OCI-LY1 (cell line): ENCODE results near the gene MAGI2.
"Not testable (repeated sequence)": the region's sequence is repeated elsewhere in the genome, so short reads cannot be mapped to it uniquely, and the experiment has no call there.

ENCODE experiments used
- H2AFZ ChIP-seq: fragments of 200-600 bp; sonication (generic), shearing (Covaris generic); 2 replicates; pipeline ENCODE4 v1.6.0; 2014; ENCODE audit warnings: antibody characterized with exemption, mild to moderate bottlenecking, low read length
- H3F3A ChIP-seq: fragments of 200-600 bp; sonication (generic), shearing (Covaris generic); 2 replicates; pipeline ENCODE4 v1.6.0; 2014; ENCODE audit warnings: mild to moderate bottlenecking, antibody characterized with exemption, low read length, moderate library complexity; ENCODE audit not compliant: insufficient read depth
- H3K27ac ChIP-seq: fragments of 200-600 bp; sonication (generic); 2 replicates; pipeline ENCODE4 v1.5.1; 2014; ENCODE audit warnings: low read length, mixed run types, mild to moderate bottlenecking, low read depth; ENCODE audit not compliant: poor library complexity, severe bottlenecking
- H3K27me3 ChIP-seq: fragments of 200-600 bp; sonication (generic); 2 replicates; pipeline ENCODE4 v1.6.0; 2014; ENCODE audit warnings: antibody characterized with exemption, mild to moderate bottlenecking, low read length, moderate library complexity; ENCODE audit not compliant: insufficient read depth
- H3K36me3 ChIP-seq: fragments of 200-600 bp; sonication (generic); 2 replicates; pipeline ENCODE4 v1.6.1; 2014; ENCODE audit warnings: mild to moderate bottlenecking, antibody characterized with exemption, low read length, moderate library complexity, mixed read lengths; ENCODE audit not compliant: insufficient read depth
- H3K4me1 ChIP-seq: fragments of 200-600 bp; sonication (generic); 2 replicates; pipeline ENCODE4 v1.5.1; 2014; ENCODE audit warnings: mild to moderate bottlenecking, low read length, moderate library complexity; ENCODE audit not compliant: insufficient read depth, severe bottlenecking
- H3K4me2 ChIP-seq: fragments of 200-600 bp; sonication (generic), shearing (Covaris generic); 2 replicates; pipeline ENCODE4 v1.6.1; 2014; ENCODE audit warnings: low read length
- H3K4me3 ChIP-seq: fragments of 200-600 bp; sonication (generic); 2 replicates; pipeline ENCODE4 v1.5.1; 2014; ENCODE audit warnings: low read length, low read depth, mild to moderate bottlenecking, mixed read lengths; ENCODE audit not compliant: poor library complexity, severe bottlenecking
- H3K79me2 ChIP-seq: fragments of 200-600 bp; shearing (Covaris generic); 2 replicates; pipeline ENCODE4 v1.6.1; 2016; ENCODE audit warnings: mixed run types, low read length, mixed read lengths; ENCODE audit not compliant: insufficient read depth
- H3K9ac ChIP-seq: fragments of 200-600 bp; sonication (generic), shearing (Covaris generic); 2 replicates; pipeline ENCODE4 v1.6.1; 2014; ENCODE audit warnings: mild to moderate bottlenecking, low read length, mixed read lengths
- H3K9me2 ChIP-seq: fragments of 200-600 bp; sonication (generic), shearing (Covaris generic); 2 replicates; pipeline ENCODE4 v1.6.1; 2014; ENCODE audit warnings: low read depth, mild to moderate bottlenecking, low read length, mixed read lengths
- H3K9me3 ChIP-seq: fragments of 200-600 bp; shearing (Covaris generic); 2 replicates; pipeline ENCODE4 v1.6.1; 2014; ENCODE audit warnings: low read length, mixed read lengths
- H4K20me1 ChIP-seq: fragments of 200-600 bp; sonication (generic), shearing (Covaris generic); 2 replicates; pipeline ENCODE4 v1.6.0; 2016; ENCODE audit warnings: mild to moderate bottlenecking, low read length; ENCODE audit not compliant: insufficient read depth
- EZH2 ChIP-seq: fragments of 200-600 bp; sonication (generic), shearing (Covaris generic); IDR thresholded peaks from 2 replicates; pipeline ENCODE4 v1.8.0; 2017; ENCODE audit warnings: borderline replicate concordance, mixed run types, mild to moderate bottlenecking, antibody characterized with exemption, low read length, moderate library complexity, mixed read lengths
- TF ChIP-seq, protein P1 (sequence below): fragments of 200-600 bp; sonication (generic), shearing (Covaris generic); IDR thresholded peaks from 2 replicates; pipeline ENCODE4 v1.5.1; 2017; ENCODE audit warnings: mild to moderate bottlenecking, antibody characterized with exemption, low read length, moderate library complexity, mixed read lengths

The MAGI2 gene

GRCh38 chr7:78002021-78002420 is 1451.4 kb downstream of the MAGI2 start:
- no peaks in the 10 kb centered on the region for H3F3A ChIP-seq
- no peak overlapping the region for H3K4me2 ChIP-seq
- no peaks in the 10 kb centered on the region for H4K20me1 ChIP-seq
- no peaks in the 10 kb centered on the region for H3K79me2 ChIP-seq
- H3K9ac ChIP-seq, result no peak overlapping the region
- H3K4me3 ChIP-seq, result no peak overlapping the region
- H2AFZ ChIP-seq, result no peak overlapping the region
- H3K27me3 ChIP-seq, result no peaks in the 10 kb centered on the region
- H3K9me3 ChIP-seq, result no peaks in the 10 kb centered on the region
- no peaks in the 10 kb centered on the region for H3K4me1 ChIP-seq
- no peaks in the 10 kb centered on the region for H3K9me2 ChIP-seq
- no peak overlapping the region for H3K27ac ChIP-seq
- H3K36me3 ChIP-seq, result no peaks in the 10 kb centered on the region
- TF ChIP-seq, protein P1, sequence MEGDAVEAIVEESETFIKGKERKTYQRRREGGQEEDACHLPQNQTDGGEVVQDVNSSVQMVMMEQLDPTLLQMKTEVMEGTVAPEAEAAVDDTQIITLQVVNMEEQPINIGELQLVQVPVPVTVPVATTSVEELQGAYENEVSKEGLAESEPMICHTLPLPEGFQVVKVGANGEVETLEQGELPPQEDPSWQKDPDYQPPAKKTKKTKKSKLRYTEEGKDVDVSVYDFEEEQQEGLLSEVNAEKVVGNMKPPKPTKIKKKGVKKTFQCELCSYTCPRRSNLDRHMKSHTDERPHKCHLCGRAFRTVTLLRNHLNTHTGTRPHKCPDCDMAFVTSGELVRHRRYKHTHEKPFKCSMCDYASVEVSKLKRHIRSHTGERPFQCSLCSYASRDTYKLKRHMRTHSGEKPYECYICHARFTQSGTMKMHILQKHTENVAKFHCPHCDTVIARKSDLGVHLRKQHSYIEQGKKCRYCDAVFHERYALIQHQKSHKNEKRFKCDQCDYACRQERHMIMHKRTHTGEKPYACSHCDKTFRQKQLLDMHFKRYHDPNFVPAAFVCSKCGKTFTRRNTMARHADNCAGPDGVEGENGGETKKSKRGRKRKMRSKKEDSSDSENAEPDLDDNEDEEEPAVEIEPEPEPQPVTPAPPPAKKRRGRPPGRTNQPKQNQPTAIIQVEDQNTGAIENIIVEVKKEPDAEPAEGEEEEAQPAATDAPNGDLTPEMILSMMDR, result no peak
- TF ChIP-seq EZH2, result no peak

DNA sequence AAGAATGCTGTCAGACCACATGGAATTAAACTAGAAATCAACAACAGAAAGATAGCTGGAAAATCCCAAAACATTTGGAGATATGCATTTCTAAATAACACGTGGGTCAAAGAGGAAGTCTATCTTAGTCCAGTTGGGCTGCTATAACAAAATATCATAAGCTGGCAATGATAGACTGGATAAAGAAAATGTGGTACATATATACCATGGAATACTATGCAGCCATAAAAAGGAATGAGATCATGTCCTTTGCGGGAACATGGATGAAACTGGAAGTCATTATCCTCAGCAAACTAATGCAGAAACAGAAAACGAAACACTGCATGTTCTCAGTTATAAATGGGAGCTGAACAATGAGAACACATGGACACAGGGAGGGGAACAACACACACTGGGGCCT is 1454.3 kb downstream of the MAGI2 start:
- H3K9ac ChIP-seq, H3K4me2 ChIP-seq, H3K9me3 ChIP-seq, H3K4me3 ChIP-seq, H3K9me2 ChIP-seq, H3F3A ChIP-seq, H3K36me3 ChIP-seq, H3K27ac ChIP-seq, H3K4me1 ChIP-seq, H4K20me1 ChIP-seq, H3K79me2 ChIP-seq, H2AFZ ChIP-seq, H3K27me3 ChIP-seq: not testable (repeated sequence)

- Histone ChIP-seq H3K36me3 (no peaks in the 10 kb centered on the region), H3K4me1 (no peaks in the 10 kb centered on the region)
- TF ChIP-seq, protein P1, result peak; percentile 49; the same call in 1 of the 2 replicates
- no peak for TF ChIP-seq EZH2
Observed at GRCh38 chr7:77995717-77996116, 1457.8 kb downstream of the MAGI2 start.

DNA sequence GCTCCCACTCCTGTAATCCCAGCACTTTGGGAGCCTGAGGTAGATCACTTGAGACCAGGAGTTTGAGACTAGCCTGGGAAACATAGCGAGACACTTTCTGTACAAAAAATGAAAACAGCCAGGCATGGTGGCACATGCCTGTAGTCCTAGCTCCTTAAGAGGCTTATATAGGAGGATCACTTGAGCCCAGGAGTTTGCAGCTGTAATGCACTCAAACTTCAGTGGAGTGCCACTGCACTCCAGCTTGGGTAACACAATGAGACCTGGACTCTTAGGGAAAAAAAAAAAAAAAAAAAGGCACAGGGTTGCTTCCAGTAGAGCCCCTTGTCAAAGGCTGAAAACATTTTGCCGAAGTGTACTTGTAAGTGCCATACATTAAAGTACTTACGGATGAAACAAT is 1459.6 kb downstream of the MAGI2 start:
- Histone ChIP-seq H3K27me3 (no peaks in the 10 kb centered on the region; the same call in 1 of the 2 replicates), H3K4me1 (peaks cover 9% of the 10 kb centered on the region), H3F3A (no peaks in the 10 kb centered on the region), H3K36me3 (no peaks in the 10 kb centered on the region), H2AFZ (no peak overlapping the region), H3K9me3 (no peaks in the 10 kb centered on the region), H4K20me1 (no peaks in the 10 kb centered on the region), H3K4me2 (no peak overlapping the region), H3K79me2 (no peaks in the 10 kb centered on the region), H3K9ac (no peak overlapping the region), H3K4me3 (no peak overlapping the region), H3K9me2 (no peaks in the 10 kb centered on the region), H3K27ac (no peak overlapping the region)
- no peak for TF ChIP-seq EZH2
- TF ChIP-seq, protein P1, result no peak

More at GRCh38 chr7:77995717-77996116, 1457.8 kb downstream of the MAGI2 start:
- Histone ChIP-seq H3K4me3 (no peak overlapping the region), H3K27ac (no peak overlapping the region), H3K9ac (no peak overlapping the region), H4K20me1 (no peaks in the 10 kb centered on the region), H3K9me2 (no peaks in the 10 kb centered on the region), H3F3A (no peaks in the 10 kb centered on the region), H3K79me2 (no peaks in the 10 kb centered on the region), H3K27me3 (no peaks in the 10 kb centered on the region), H2AFZ (no peak overlapping the region), H3K9me3 (no peaks in the 10 kb centered on the region), H3K4me2 (no peak overlapping the region)
